ENCODE results near the gene EFNA2. TPM values are rescaled to one million over a fixed set of nuclear protein-coding genes. Genes with fewer than 3 reads are reported as not detected.

Gene EFNA2
- polyA plus RNA-seq, result not detected in 2 replicates

DNA sequence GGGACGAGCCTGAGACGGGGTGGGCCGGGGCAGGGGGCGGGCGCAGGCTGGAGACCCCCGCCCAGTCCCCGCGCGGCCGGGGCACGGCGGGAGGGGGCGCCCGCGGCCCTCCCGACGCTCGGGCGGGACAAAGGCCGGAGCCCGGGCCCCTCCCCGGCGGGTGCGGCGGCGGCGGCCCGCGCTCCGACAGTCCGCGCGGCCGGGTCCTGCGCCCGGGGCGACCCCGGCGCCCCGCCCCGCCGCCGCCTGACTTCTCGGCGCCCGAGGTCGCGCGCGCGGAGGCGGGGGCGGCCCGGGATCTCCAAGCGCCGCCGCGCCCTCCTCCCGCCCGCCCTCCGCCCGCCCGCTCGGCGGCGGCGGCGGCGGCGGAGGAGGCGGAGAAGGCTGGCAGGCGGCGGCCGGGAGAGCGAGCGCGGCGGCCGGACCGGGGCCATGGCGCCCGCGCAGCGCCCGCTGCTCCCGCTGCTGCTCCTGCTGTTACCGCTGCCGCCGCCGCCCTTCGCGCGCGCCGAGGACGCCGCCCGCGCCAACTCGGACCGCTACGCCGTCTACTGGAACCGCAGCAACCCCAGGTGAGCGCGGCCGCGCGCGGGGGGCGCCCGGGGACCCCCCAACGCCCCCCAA is at the start of gene EFNA2:
EFNA2 (plus strand) TSS at position 137 of the 624 bp plus-strand sequence; CDS start at position 433, 296 bp downstream.

DNA sequence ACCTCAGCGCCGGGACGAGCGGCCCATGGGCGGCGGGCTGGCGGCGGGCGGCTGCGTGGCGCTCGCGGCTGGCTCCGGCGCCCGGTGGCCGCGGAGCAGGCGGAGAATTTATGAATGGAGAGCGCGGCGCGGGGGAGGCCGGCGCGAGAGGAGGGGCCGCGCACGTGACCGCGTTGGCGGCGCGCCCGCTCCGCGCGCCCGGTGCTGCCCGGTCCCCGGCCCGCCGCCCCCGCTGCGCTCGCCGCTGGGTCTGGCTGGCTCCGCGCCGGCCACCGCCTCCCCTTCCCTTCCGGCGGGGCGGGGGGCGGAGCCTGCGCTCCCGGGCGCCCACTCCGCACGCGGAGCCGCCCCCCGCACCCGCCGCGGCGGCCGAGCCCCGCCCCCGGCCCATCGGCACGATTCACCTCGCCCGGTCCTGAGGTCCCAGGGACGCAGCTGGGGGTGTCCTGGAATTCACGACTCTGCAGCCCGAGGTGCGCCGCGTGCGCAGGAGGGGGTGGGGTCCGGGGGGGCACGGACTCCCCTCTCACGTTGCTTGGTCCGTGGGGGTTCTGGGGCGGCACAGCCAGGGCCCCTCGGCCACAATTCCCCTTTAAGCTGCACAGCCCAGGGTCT is 47.8 kb upstream of the EFNA2 start, which contains the start of gene CBARP:
CBARP (minus strand) TSS at position 252 of the 615 bp plus-strand sequence. CDS start 1,905 bp downstream, outside the sequence.

DNA sequence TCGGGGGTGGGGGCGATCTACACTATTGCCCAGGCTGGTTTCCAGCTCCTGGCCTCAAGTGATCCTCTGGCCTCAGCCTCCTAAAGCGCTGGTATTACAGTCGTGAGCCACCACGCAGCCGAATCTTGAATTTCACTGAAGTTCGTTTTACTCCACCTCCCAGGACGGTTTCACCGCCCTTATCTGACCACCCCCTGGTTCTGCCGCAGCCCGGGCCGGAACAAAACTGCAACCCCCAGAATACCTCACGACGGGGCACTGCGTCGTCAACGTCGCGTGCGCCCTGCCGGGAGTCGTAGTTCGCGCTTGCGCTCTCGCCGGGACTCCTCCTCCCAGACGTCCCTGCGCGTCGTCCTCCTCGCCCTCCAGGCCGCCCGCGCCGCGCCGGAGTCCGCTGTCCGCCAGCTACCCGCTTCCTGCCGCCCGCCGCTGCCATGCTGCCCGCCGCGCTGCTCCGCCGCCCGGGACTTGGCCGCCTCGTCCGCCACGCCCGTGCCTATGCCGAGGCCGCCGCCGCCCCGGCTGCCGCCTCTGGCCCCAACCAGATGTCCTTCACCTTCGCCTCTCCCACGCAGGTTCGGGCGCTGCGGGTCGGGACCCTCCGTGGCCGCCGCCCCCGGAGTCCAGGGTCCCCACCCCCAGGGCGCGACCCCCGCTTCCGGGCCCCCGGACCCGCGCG is 44.1 kb upstream of the EFNA2 start, which contains the start of gene ATP5F1D:
ATP5F1D (plus strand) TSS at position 335 of the 679 bp plus-strand sequence; CDS start at position 435, 100 bp downstream.

DNA sequence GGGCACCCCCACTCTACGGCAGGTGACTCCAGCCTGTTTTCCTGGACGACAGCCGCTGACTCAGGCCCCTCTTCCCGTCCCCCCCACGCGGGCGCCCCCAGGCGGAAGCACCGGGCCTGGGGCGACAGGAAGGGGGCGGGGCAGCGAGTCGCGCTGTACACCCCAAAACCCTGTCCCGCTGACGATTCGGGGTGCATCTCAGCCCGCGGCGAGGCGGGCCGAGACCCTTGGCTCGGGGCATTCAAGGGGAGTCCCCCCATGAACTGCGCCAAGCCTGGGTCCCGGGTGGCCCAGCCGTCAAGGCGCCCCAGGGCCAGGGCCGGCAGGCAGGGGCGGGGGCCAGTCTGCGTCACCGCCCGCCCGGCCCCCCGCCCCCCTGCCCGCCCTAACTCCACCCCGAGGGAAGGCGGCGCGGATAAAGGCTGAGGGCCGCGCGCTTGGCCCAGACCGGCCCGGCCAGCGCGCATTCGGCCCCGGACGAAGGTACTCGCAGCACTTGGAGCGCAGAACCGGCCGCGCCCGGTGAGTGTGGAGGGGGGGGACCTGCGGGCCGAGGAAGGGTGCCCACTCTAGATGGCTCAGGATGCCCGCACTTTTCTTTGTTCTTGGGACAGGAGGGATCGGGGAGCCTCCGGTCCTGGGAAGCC is 37.4 kb upstream of the EFNA2 start, which contains the start of gene MIDN:
MIDN (plus strand) TSS at position 445 of the 647 bp plus-strand sequence. CDS start 1,714 bp downstream, outside the sequence.

DNA sequence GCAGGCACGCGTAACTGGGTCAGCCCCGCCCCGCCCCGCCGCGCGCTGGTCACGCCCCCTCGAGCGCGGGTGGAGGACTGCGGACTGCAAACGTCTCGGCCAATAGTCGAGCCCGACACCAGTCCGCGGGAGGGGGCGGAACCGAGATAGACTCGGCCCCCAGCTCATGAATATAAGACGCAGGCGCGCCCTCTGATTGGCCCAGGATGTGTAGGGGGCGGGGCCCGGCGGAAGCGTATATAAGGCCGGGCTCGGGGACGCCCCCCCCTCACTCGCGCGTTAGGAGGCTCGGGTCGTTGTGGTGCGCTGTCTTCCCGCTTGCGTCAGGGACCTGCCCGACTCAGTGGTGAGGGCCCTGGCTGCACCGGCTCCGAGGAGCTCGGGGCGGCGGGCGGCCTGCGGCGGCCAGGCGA is 16.6 kb upstream of the EFNA2 start, which contains the start of gene CIRBP:
CIRBP (plus strand) TSS at position 268 of the 413 bp plus-strand sequence. CDS start 1,602 bp downstream, outside the sequence.

DNA sequence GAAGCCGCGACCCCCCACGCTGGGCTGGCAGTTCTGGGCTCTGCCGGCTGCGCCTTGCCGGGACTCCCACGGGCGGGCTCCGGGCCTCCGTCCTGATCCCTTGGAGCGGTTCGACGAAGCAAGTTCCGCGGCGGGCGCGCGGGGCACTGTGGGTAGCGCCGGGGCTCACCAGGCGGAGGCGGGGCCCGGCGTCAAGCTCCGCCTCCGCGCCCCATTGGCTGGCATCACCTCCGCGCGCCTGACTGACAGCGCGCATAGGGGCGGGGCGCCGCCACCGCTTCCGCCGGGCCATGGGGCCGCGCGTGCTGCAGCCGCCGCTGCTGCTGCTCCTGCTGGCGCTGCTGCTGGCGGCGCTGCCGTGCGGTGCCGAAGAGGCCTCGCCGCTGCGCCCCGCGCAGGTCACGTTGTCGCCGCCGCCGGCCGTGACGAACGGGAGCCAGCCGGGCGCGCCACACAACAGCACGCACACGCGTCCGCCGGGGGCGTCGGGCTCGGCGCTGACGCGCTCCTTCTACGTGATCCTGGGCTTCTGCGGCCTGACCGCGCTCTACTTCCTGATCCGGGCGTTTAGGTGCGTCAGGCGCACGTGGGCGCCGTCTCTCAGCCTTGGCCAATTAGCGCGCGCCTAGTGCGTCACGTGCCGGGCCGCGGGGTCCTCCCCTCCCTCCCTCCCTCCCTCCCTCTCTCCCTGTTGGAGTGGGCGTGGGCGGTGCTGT is 10.3 kb upstream of the EFNA2 start, which contains the start of gene FAM174C:
FAM174C (plus strand) TSS at position 271 of the 716 bp plus-strand sequence; CDS start at position 291, 20 bp downstream.

Other genes with a start within 250 kb of the EFNA2 start
- 2.1 TPM in 1 of 2 replicates, not detected in the other for gene ABCA7, start 245.8 kb upstream of the EFNA2 start, polyA plus RNA-seq
- not detected in 2 replicates for gene ARHGAP45, start 218.7 kb upstream of the EFNA2 start, polyA plus RNA-seq
- gene POLR2E, start 190.5 kb upstream of the EFNA2 start, polyA plus RNA-seq, result 10.2 and 26.5 TPM in 2 replicates
- gene GPX4, start 181.9 kb upstream of the EFNA2 start, polyA plus RNA-seq, result 152 and 277 TPM in 2 replicates
- gene SBNO2, start 111.6 kb upstream of the EFNA2 start, polyA plus RNA-seq, result 0.07 TPM in 1 of 2 replicates, not detected in the other
- 0.17 and 0.27 TPM in 2 replicates for gene STK11, start 80.1 kb upstream of the EFNA2 start, polyA plus RNA-seq
- gene CBARP, start 47.9 kb upstream of the EFNA2 start, polyA plus RNA-seq, result 0.25 and 0.26 TPM in 2 replicates
- gene ATP5F1D, start 44.1 kb upstream of the EFNA2 start, polyA plus RNA-seq, result 71.5 and 78.2 TPM in 2 replicates
- gene MIDN, start 37.3 kb upstream of the EFNA2 start, polyA plus RNA-seq, result 0.46 and 1.2 TPM in 2 replicates
- 80.6 and 81.4 TPM in 2 replicates for gene CIRBP, start 16.5 kb upstream of the EFNA2 start, polyA plus RNA-seq
- 7.3 and 10.2 TPM in 2 replicates for gene FAM174C, start 10.3 kb upstream of the EFNA2 start, polyA plus RNA-seq
- 41.5 and 71.7 TPM in 2 replicates for gene NDUFS7, start 98.0 kb downstream of the EFNA2 start, polyA plus RNA-seq
- gene GAMT, start 115.7 kb downstream of the EFNA2 start, polyA plus RNA-seq, result 9.0 TPM in 2 replicates
- gene DAZAP1, start 121.7 kb downstream of the EFNA2 start, polyA plus RNA-seq, result 4.6 and 5.4 TPM in 2 replicates
- 661 and 694 TPM in 2 replicates for gene RPS15, start 152.5 kb downstream of the EFNA2 start, polyA plus RNA-seq
- 0.60 and 1.2 TPM in 2 replicates for gene APC2, start 164.2 kb downstream of the EFNA2 start, polyA plus RNA-seq
- 1.2 and 1.5 TPM in 2 replicates for gene C19orf25, start 193.3 kb downstream of the EFNA2 start, polyA plus RNA-seq
- not detected in 2 replicates for gene PCSK4, start 204.5 kb downstream of the EFNA2 start, polyA plus RNA-seq
- gene REEP6, start 205.3 kb downstream of the EFNA2 start, polyA plus RNA-seq, result 2.2 and 3.7 TPM in 2 replicates
- not detected in 2 replicates for gene ADAMTSL5, start 227.1 kb downstream of the EFNA2 start, polyA plus RNA-seq
- gene PLK5, start 238.2 kb downstream of the EFNA2 start, polyA plus RNA-seq, result 0.23 TPM in 1 of 2 replicates, not detected in the other